Keratinocyte (primary cell): Measurements from ENCODE around the gene ARHGAP32.

Experiments used
- CTCF ChIP-seq, 3 experiments: IDR thresholded peaks in 1 of 3; conservative IDR thresholded peaks in 1 of 3; optimal IDR thresholded peaks in 1 of 3; 2 replicates in 2 of 3; 3 replicates in 1 of 3; pipeline versions ENCODE3 to v1.5.1; 2011; ENCODE audit warnings: low read length in 3 of 3, mild to moderate bottlenecking in 3 of 3, moderate library complexity in 2 of 3, control low read depth in 1 of 3, inconsistent platforms in 1 of 3; ENCODE audit not compliant: insufficient read depth in 2 of 3; ENCODE audit errors: extremely low read depth in 1 of 3
- EZH2 ChIP-seq: IDR thresholded peaks from one replicate; pipeline ENCODE4 v1.6.1; 2012; ENCODE audit warnings: inconsistent platforms, mild to moderate bottlenecking, low read length, moderate library complexity

DNA sequence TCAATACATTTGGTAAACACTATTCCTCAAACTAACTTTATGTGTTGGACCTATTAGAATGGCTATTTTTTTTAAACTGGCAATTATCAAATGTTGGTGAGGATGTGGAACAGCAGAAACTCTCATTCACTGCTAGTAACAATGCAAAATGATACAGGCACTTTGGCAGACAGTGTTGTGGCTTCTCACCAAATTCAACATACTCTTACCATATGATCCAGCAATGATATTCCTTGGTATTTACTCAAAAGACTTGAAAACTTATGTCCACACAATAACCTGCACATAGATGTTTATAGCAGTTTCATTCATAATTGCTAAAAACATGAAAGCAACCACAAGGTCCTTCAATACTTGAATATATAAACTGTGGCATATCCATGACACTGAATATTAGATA lies 136.9 kb downstream of the ARHGAP32 start:
- TF ChIP-seq CTCF (optimal IDR thresholded peaks at IDR 0.05 in 1 of 3, IDR thresholded peaks at IDR 0.05 in 1 of 3, conservative IDR thresholded peaks at IDR 0.05 in 1 of 3; ENCODE audit: extremely low read depth in 1 of 3, insufficient read depth in 2 of 3, low read length in 3 of 3) (no peak), EZH2 (no peak)
